A549 treated with AZD9567 at 1 μM for 4 hours (cell line): ENCODE results near the gene TRIM49D1. TPM values are rescaled to one million over a fixed set of nuclear protein-coding genes. Genes with fewer than 3 reads are reported as not detected.

Source experiments
- total RNA-seq: library from RNA; stranded (reverse); fragments of 200-300 nt; extraction: Qiagen RNA extraction; gene quantifications from 5 replicates; pipeline ENCODE4 v1.2.3, GENCODE V29; 2022; ENCODE audit not compliant: insufficient read depth

Gene TRIM49D1
- 0.07 to 0.18 TPM (median 0.15 TPM) in 3 of 5 replicates, not detected in the others for total RNA-seq

GRCh38 chr11:89922195-89922660 is at the start of gene TRIM49D1:
Gene TRIM49D1 (minus strand): TSS chr11:89922245. CDS start chr11:89917710, 4,535 bp downstream.

DNA sequence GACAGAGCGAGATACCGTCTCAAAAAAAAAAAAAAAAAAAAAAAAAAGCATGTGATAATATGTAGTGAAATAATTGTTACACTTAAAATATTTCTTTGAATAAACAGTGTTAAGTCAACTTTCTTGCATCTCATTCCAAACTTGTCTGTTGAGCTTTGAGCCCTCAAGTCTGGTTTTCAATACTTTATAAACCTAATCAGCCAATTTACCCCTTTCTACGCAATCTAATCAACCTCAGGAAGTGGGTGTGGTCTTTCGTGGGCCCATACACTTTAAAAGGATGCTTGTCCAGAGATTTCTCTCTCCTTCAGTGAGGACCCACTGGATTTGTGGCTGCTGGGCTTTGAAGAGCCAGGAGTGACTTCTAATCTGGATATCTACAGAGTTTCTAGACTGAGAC is 43.7 kb upstream of the TRIM49D1 start, which contains the start of gene TRIM64:
Gene TRIM64, plus strand, starts transcription at position 301 of the 400 bp plus-strand sequence. CDS start 2,467 bp downstream, outside the sequence.

DNA sequence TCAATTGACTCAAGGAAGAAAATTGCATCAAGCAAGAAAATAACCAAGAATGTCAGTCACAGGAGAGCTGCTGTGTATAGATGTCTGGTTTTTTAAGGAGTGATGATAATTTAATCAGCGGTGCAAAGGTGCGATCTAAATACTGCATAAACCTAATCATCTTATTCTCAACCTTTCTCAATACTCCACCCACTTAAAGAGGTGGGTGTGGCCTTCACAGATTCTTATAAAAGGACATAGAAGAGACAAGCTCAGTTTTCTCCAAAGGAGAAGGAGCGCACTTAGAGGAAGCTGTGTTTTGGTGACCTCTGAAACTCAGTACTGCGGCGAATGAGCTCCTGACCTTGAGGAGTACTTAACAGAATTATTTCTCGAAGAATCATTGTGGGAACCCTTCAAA is 1.7 kb upstream of the TRIM49D1 start, which contains the start of gene TRIM49D2:
Gene TRIM49D2, plus strand, starts transcription at position 301 of the 400 bp plus-strand sequence. CDS start 2,698 bp downstream, outside the sequence.

Other genes starting within 250 kb of the TRIM49D1 start
- not detected in 5 replicates for gene TRIM77, start 211.9 kb downstream of the TRIM49D1 start, total RNA-seq
- gene TRIM49, start 113.7 kb downstream of the TRIM49D1 start, total RNA-seq: not detected in 5 replicates
- not detected in 5 replicates for gene TRIM64B, start 43.8 kb downstream of the TRIM49D1 start, total RNA-seq
- gene TRIM49D2, start 1.8 kb upstream of the TRIM49D1 start, total RNA-seq: 0.07 TPM in 1 of 5 replicates, not detected in the others
- gene TRIM64, start 43.8 kb upstream of the TRIM49D1 start, total RNA-seq: not detected in 5 replicates
- gene TRIM49C, start 108.9 kb upstream of the TRIM49D1 start, total RNA-seq: not detected in 5 replicates
- not detected in 5 replicates for gene UBTFL1, start 163.7 kb upstream of the TRIM49D1 start, total RNA-seq
- 0.02 TPM in 1 of 5 replicates, not detected in the others for gene NAALAD2, start 212.4 kb upstream of the TRIM49D1 start, total RNA-seq